ENCODE results near the gene NALF2.

- TF ChIP-seq CTCF (IDR thresholded peaks at IDR 0.05 in 8 of 11, conservative IDR thresholded peaks at IDR 0.05 in 3 of 11), result no peak
- no peak for TF ChIP-seq POLR2AphosphoS5 (IDR thresholded peaks at IDR 0.05)
- no peak for TF ChIP-seq POLR2A (IDR thresholded peaks at IDR 0.05)
Measured at GRCh38 chrX:69510137-69510715, 6.1 kb downstream of the NALF2 start.

Measured in spleen (tissue), 7 donors.